Peyer's patch (tissue), 4 donors: ENCODE results near the gene ZNF580.

Experiments
- CTCF ChIP-seq, 6 experiments: fragments of 450-650 bp in 4 of 6; fragments of 200-600 bp in 2 of 6; sonication (generic) in 1 of 6; IDR thresholded peaks; one replicate each; pipeline ENCODE4 v1.5.1; 2017 to 2019; ENCODE audit warnings: antibody characterized with exemption in 6 of 6, mild to moderate bottlenecking in 3 of 6, moderate library complexity in 1 of 6
- POLR2A ChIP-seq, 2 donors: fragments of 450-650 bp; IDR thresholded peaks; one replicate each; pipeline ENCODE4 v1.5.1; 2017; ENCODE audit warnings: antibody characterized with exemption in 2 of 2, mild to moderate bottlenecking in 2 of 2, moderate library complexity in 2 of 2

DNA sequence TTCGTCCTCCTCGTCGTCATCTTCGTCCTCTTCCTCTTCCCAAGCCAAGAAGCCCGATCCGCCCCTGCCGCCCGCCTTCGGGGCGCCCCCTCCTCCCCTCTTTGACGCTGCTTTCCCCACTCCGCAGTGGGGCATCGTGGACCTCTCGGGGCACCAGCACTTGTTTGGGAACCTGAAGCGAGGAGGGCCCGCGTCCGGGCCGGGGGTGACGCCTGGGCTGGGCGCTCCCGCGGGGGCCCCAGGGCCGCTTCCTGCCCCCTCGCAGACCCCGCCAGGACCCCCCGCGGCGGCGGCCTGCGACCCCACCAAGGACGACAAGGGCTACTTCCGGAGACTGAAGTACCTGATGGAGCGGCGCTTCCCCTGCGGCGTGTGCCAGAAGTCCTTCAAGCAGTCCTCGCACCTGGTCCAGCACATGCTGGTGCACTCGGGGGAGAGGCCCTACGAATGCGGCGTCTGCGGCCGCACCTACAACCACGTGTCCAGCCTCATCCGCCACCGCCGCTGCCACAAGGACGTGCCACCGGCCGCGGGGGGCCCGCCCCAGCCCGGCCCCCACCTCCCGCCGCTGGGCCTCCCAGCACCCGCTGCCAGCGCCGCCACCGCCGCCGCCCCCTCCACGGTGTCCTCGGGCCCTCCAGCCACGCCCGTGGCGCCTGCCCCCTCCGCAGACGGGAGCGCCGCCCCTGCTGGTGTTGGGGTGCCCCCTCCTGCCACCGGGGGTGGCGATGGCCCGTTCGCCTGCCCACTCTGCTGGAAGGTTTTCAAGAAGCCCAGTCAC, 26.7 kb upstream of the ZNF580 start:
- TF ChIP-seq POLR2A (IDR thresholded peaks at IDR 0.05) (no peak), CTCF (IDR thresholded peaks at IDR 0.05) (no peak)
